ENCODE data around the gene ZNF521. TPM values are rescaled to one million over a fixed set of nuclear protein-coding genes. Genes with fewer than 3 reads are reported as not detected.

Gene ZNF521
- total RNA-seq, 1 experiment from 2014 or later, result not detected

DNA sequence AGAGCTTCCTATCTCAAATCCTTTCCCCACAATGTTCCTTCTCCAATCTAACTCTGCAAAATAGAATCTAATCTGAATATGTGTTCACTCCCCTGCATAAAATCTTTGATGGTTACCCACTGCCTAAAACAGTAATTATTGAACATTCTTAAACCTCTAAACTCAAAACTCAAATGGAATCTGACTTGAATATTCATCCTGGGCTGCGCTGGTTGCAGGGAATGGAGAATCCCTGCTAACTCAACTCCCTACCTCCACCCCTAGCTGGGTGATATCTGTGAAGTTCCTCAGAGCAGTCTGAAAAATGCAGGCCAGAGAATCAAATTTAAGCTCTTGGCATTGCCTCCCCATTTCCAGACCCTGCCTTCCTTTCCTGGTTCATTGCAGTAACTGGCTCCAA lies 44.8 kb downstream of the ZNF521 start:
- no peak for DNase-seq
- H3K4me2 ChIP-seq, result no peak overlapping the region
- BruUV-seq (replicated peaks), result no TSS peak
- H3K4me3 ChIP-seq, result no peak overlapping the region
- no peaks in the 10 kb centered on the region for H3K9me2 ChIP-seq (ENCODE audit: insufficient read depth)
- H4K20me1 ChIP-seq (ENCODE audit: insufficient read depth), result no peaks in the 10 kb centered on the region
- no peaks in the 10 kb centered on the region for H3K27me3 ChIP-seq (ENCODE audit: insufficient read depth, low read depth)
- no peaks in the 10 kb centered on the region for H3K36me3 ChIP-seq (ENCODE audit: low read depth)
- H3K27ac ChIP-seq, result no peak overlapping the region
- ChIA-PET CTCF (no interaction called here), POLR2A (ENCODE audit: unreplicated experiment) (no interaction called here)
- no peak for TF ChIP-seq EZH2 (IDR thresholded peaks at IDR 0.05; ENCODE audit: low read depth)
- TF ChIP-seq, protein P1, sequence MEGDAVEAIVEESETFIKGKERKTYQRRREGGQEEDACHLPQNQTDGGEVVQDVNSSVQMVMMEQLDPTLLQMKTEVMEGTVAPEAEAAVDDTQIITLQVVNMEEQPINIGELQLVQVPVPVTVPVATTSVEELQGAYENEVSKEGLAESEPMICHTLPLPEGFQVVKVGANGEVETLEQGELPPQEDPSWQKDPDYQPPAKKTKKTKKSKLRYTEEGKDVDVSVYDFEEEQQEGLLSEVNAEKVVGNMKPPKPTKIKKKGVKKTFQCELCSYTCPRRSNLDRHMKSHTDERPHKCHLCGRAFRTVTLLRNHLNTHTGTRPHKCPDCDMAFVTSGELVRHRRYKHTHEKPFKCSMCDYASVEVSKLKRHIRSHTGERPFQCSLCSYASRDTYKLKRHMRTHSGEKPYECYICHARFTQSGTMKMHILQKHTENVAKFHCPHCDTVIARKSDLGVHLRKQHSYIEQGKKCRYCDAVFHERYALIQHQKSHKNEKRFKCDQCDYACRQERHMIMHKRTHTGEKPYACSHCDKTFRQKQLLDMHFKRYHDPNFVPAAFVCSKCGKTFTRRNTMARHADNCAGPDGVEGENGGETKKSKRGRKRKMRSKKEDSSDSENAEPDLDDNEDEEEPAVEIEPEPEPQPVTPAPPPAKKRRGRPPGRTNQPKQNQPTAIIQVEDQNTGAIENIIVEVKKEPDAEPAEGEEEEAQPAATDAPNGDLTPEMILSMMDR (conservative IDR thresholded peaks at IDR 0.05), result no peak
- H3F3A ChIP-seq (ENCODE audit: insufficient read depth, low read depth), result no peaks in the 10 kb centered on the region
- intact Hi-C loops (cut with micrococcal nuclease; ENCODE audit: unreplicated experiment), result no loop called here
- no peak overlapping the region for H2AFZ ChIP-seq
- no peaks in the 10 kb centered on the region for H3K9me3 ChIP-seq (ENCODE audit: insufficient read depth, low read depth)
- H3K79me2 ChIP-seq (ENCODE audit: low read depth), result no peaks in the 10 kb centered on the region
- H3K4me1 ChIP-seq (replicated peaks; ENCODE audit: insufficient read depth), result no peaks in the 10 kb centered on the region

DNA sequence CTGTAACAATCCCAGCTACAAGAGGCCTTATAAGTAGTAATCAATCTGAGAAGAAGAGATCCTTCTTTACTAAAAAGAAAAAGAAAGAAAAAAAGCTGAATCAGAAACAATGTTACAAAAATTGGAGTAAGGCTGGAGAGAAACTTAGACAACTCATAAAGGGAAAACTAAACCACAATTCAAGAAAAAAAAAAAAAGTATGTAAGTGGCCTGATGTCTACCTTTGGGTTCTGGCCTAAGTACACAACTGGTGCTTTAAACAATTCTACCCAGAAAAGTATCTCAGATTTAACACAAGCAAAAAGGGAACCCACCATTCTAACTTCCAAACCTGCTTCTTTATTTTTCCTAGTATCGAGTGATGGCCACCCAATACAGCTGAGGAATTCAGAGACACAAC lies 45.3 kb downstream of the ZNF521 start:
- Histone ChIP-seq H3K4me2 (no peak overlapping the region), H4K20me1 (ENCODE audit: insufficient read depth) (no peaks in the 10 kb centered on the region), H3K4me1 (replicated peaks; ENCODE audit: insufficient read depth) (no peaks in the 10 kb centered on the region), H3K36me3 (ENCODE audit: low read depth) (no peaks in the 10 kb centered on the region), H3K9me2 (ENCODE audit: insufficient read depth) (no peaks in the 10 kb centered on the region), H3K79me2 (ENCODE audit: low read depth) (no peaks in the 10 kb centered on the region), H2AFZ (no peak overlapping the region), H3F3A (ENCODE audit: insufficient read depth, low read depth) (no peaks in the 10 kb centered on the region), H3K27ac (no peak overlapping the region), H3K4me3 (no peak overlapping the region), H3K9me3 (ENCODE audit: insufficient read depth, low read depth) (no peaks in the 10 kb centered on the region), H3K27me3 (ENCODE audit: insufficient read depth, low read depth) (no peaks in the 10 kb centered on the region)
- BruUV-seq (replicated peaks), result no TSS peak
- CTCF ChIA-PET, result no interaction called here
- no peak for TF ChIP-seq EZH2 (IDR thresholded peaks at IDR 0.05; ENCODE audit: low read depth)
- TF ChIP-seq, protein P1 (conservative IDR thresholded peaks at IDR 0.05), result no peak
- no peak for DNase-seq
- POLR2A ChIA-PET (ENCODE audit: unreplicated experiment), result no interaction called here
- intact Hi-C loops (cut with micrococcal nuclease; ENCODE audit: unreplicated experiment), result no loop called here

DNA sequence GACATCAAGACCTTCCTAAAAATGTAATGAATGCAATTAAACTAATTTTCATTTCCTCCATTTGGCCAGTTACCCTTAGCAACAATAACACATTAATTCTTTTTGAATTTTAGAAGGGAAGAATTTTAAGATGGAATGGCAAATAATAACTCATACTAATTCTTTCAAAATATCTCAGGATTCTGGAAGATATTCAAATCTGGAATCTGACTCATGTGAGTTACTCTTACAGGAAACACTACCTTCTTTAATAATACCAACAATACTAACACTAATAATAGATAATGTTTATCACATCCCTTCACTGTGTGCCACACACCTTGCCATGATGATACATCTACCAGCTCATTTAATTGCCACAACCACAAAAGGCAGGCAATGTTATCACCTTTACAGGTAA lies 46.4 kb downstream of the ZNF521 start:
- no peaks in the 10 kb centered on the region for H4K20me1 ChIP-seq (ENCODE audit: insufficient read depth)
- no peaks in the 10 kb centered on the region for H3K36me3 ChIP-seq (ENCODE audit: low read depth)
- no peak overlapping the region for H3K27ac ChIP-seq
- H3F3A ChIP-seq (ENCODE audit: insufficient read depth, low read depth), result no peaks in the 10 kb centered on the region
- H3K9me3 ChIP-seq (ENCODE audit: insufficient read depth, low read depth), result no peaks in the 10 kb centered on the region
- POLR2A ChIA-PET (ENCODE audit: unreplicated experiment), result no interaction called here
- H3K4me3 ChIP-seq, result no peak overlapping the region
- DNase-seq, result no peak
- BruUV-seq (replicated peaks), result no TSS peak
- no peaks in the 10 kb centered on the region for H3K79me2 ChIP-seq (ENCODE audit: low read depth)
- CTCF ChIA-PET, result no interaction called here
- no peaks in the 10 kb centered on the region for H3K4me1 ChIP-seq (replicated peaks; ENCODE audit: insufficient read depth)
- no peak overlapping the region for H2AFZ ChIP-seq
- TF ChIP-seq, protein P1 (conservative IDR thresholded peaks at IDR 0.05), result no peak
- no peak for TF ChIP-seq EZH2 (IDR thresholded peaks at IDR 0.05; ENCODE audit: low read depth)
- H3K4me2 ChIP-seq, result no peak overlapping the region
- H3K9me2 ChIP-seq (ENCODE audit: insufficient read depth), result no peaks in the 10 kb centered on the region
- intact Hi-C loops (cut with micrococcal nuclease; ENCODE audit: unreplicated experiment), result no loop called here
- no peaks in the 10 kb centered on the region for H3K27me3 ChIP-seq (ENCODE audit: insufficient read depth, low read depth)

Measured in PC-9 (cell line).